Lung (tissue), 12 donors: ENCODE measurements around the gene SYCE3. TPM values are rescaled to one million over a fixed set of nuclear protein-coding genes. Genes with fewer than 3 reads are reported as not detected.

Source experiments
- ATAC-seq: fragments of 200-7000 bp; cut with Tn5 transposase; one replicate; pipeline ENCODE4 v1.9.1; 2020; ENCODE audit warnings: moderate number of reproducible peaks; ENCODE audit not compliant: insufficient read depth, low FRiP score
- DNase-seq, 3 donors: peaks; one replicate each; pipeline ENCODE4 v3.0.0-alpha.2; 2013 to 2017
- H3K27ac ChIP-seq, 2 donors: one replicate each; pipeline ENCODE4 v1.5.1; 2013; ENCODE audit warnings: mild to moderate bottlenecking in 2 of 2, moderate library complexity in 2 of 2, control low read depth in 1 of 2, inconsistent platforms in 1 of 2, low read depth in 1 of 2, low read length in 1 of 2
- H3K27me3 ChIP-seq, 3 donors: one replicate each; pipeline ENCODE4 v1.5.1; 2013; ENCODE audit warnings: low read length in 2 of 3; ENCODE audit not compliant: control insufficient read depth in 3 of 3, insufficient read depth in 3 of 3
- H3K36me3 ChIP-seq, 4 donors: one replicate each; pipeline ENCODE4 v1.5.1; 2013; ENCODE audit warnings: low read length in 4 of 4, mild to moderate bottlenecking in 1 of 4, moderate library complexity in 1 of 4; ENCODE audit not compliant: control insufficient read depth in 4 of 4, insufficient read depth in 4 of 4
- H3K4me1 ChIP-seq, 5 donors: one replicate each; pipeline ENCODE4 v1.5.1; 2013; ENCODE audit warnings: low read length in 5 of 5, mild to moderate bottlenecking in 2 of 5, moderate library complexity in 1 of 5; ENCODE audit not compliant: control insufficient read depth in 5 of 5, insufficient read depth in 5 of 5
- H3K4me3 ChIP-seq: one replicate; pipeline ENCODE4 v1.5.1; 2013; ENCODE audit warnings: mild to moderate bottlenecking, control low read depth, moderate library complexity
- H3K9ac ChIP-seq, 2 donors: one replicate each; pipeline ENCODE4 v1.5.1; 2013; ENCODE audit warnings: low read length in 2 of 2, control low read depth in 1 of 2; ENCODE audit not compliant: insufficient read depth in 1 of 2
- H3K9me3 ChIP-seq, 4 donors: one replicate each; pipeline ENCODE4 v1.5.1; 2013; ENCODE audit warnings: low read length in 3 of 4, mild to moderate bottlenecking in 1 of 4, moderate library complexity in 1 of 4; ENCODE audit not compliant: control insufficient read depth in 4 of 4, insufficient read depth in 3 of 4
- CTCF ChIP-seq: IDR thresholded peaks from 2 replicates; pipeline ENCODE4 v1.5.1; 2012; ENCODE audit warnings: mild to moderate bottlenecking; ENCODE audit errors: control extremely low read depth, extremely low read depth
- WGBS, 2 donors: extraction: QIAGEN DNeasy Blood & Tissue Kit; methylation state at CpG; one replicate each; pipeline ENCODE4 v1.1.7; 2013; 5-methylcytosine and 5-hydroxymethylcytosine counted together
- polyA plus RNA-seq, 2 donors: library from polyadenylated mRNA; stranded (reverse); fragments of 200-250 nt; gene quantifications; one replicate each; pipeline ENCODE4 v1.2.1, GENCODE V29; 2013
- total RNA-seq, 2 donors: library from RNA; depleted of rRNA in 1 of 2; stranded (reverse); fragments of >200 nt in 1 of 2; gene quantifications; one replicate each; pipeline ENCODE4 v1.2.1, GENCODE V29; 2014 to 2021
- donor health status: control.
- donor health status: control.
- donor health status: Bipolar disorder and iron deficiency.
- donor health status: healthy.
- donor health status: DM: yes; HTN: yes; CAD: no.

SYCE3 gene
- total and polyA plus RNA-seq, 4 donors: 1.1 to 1.7 TPM; not detected in 2

GRCh38 chr22:50607659-50608020 lies 44.9 kb upstream of the SYCE3 start:
- H3K27ac ChIP-seq: no peak overlapping the region
- 67 to 71% methylated on average over 6 of the region's 6 CpGs for WGBS, 2 donors
- no peak overlapping the region for H3K4me3 ChIP-seq
- peaks cover 0 to 2% (median 0%) of the 10 kb centered on the region in 5 donors for H3K4me1 ChIP-seq
- H3K9me3 ChIP-seq: peaks cover 0 to 6% (median 0%) of the 10 kb centered on the region in 4 donors
- no peak for ATAC-seq
- H3K36me3 ChIP-seq: no peaks in the 10 kb centered on the region
- no peak overlapping the region for H3K9ac ChIP-seq
- TF ChIP-seq CTCF: no peak
- H3K27me3 ChIP-seq: peaks cover 11 to 44% (median 22%) of the 10 kb centered on the region in 3 donors
- no peak for DNase-seq

GRCh38 chr22:50606946-50607658 lies 44.4 kb upstream of the SYCE3 start:
- Histone ChIP-seq H3K9me3 (peaks cover 0 to 6% (median 0%) of the 10 kb centered on the region in 4 donors), H3K36me3 (no peaks in the 10 kb centered on the region), H3K4me1 (no peaks in the 10 kb centered on the region), H3K27ac (no peak overlapping the region), H3K27me3 (peaks cover 13 to 45% (median 22%) of the 10 kb centered on the region in 3 donors), H3K4me3 (no peak overlapping the region), H3K9ac (no peak overlapping the region)
- DNase-seq: no peak
- no peak for TF ChIP-seq CTCF
- WGBS, 2 donors: 74 to 89% methylated on average over 18 of the region's 18 CpGs
- no peak for ATAC-seq

GRCh38 chr22:50606165-50606945 lies 43.6 kb upstream of the SYCE3 start:
- no peak overlapping the region for H3K9ac ChIP-seq
- 76 to 77% methylated on average over 19 of the region's 19 CpGs for WGBS, 2 donors
- no peak overlapping the region for H3K4me3 ChIP-seq
- no peak for TF ChIP-seq CTCF
- H3K27ac ChIP-seq: no peak overlapping the region
- DNase-seq (no peak), ATAC-seq (no peak)
- H3K4me1 ChIP-seq: no peaks in the 10 kb centered on the region
- peaks cover 17 to 47% (median 22%) of the 10 kb centered on the region in 3 donors for H3K27me3 ChIP-seq
- H3K9me3 ChIP-seq: peaks cover 0 to 6% (median 0%) of the 10 kb centered on the region in 4 donors
- H3K36me3 ChIP-seq: no peaks in the 10 kb centered on the region
